Keratinocyte (primary cell): ENCODE measurements around the gene MGAT5. TPM values are rescaled to one million over a fixed set of nuclear protein-coding genes. Genes with fewer than 3 reads are reported as not detected.

Experiments used
- DNase-seq: peaks from one replicate; pipeline ENCODE4 v3.0.0-alpha.2; 2011; ENCODE audit warnings: low read depth, missing footprints, low spot score
- FAIRE-seq: peaks from 2 replicates; lab custom pipeline; 2011; peaks lifted over from hg19 to GRCh38; lab: Jason Lieb, UNC
- H2AFZ ChIP-seq: 2 replicates; pipeline ENCODE4 v1.6.0; 2012; ENCODE audit warnings: low read length, control low read depth, inconsistent platforms; ENCODE audit not compliant: control insufficient read depth
- H3K27ac ChIP-seq: 2 replicates; pipeline ENCODE4 v1.5.1; 2011; ENCODE audit warnings: low read length; ENCODE audit not compliant: control insufficient read depth, insufficient read depth
- H3K27me3 ChIP-seq: 3 replicates; pipeline ENCODE4 v1.6.0; 2011; ENCODE audit warnings: low read length; ENCODE audit not compliant: control insufficient read depth, insufficient read depth; ENCODE audit errors: extremely low read depth
- H3K36me3 ChIP-seq, 2 experiments: 2 replicates in 1 of 2; 3 replicates in 1 of 2; pipeline ENCODE4 v1.5.1; 2011; ENCODE audit warnings: low read length in 2 of 2, mild to moderate bottlenecking in 1 of 2; ENCODE audit not compliant: control insufficient read depth in 2 of 2, insufficient read depth in 2 of 2; ENCODE audit errors: extremely low read depth in 1 of 2
- H3K4me1 ChIP-seq: 3 replicates; pipeline ENCODE4 v1.5.1; 2011; ENCODE audit warnings: low read length; ENCODE audit not compliant: control insufficient read depth, insufficient read depth; ENCODE audit errors: extremely low read depth
- H3K4me2 ChIP-seq: 3 replicates; pipeline ENCODE4 v1.6.0; 2011; ENCODE audit warnings: low read depth, low read length; ENCODE audit not compliant: control insufficient read depth, insufficient read depth; ENCODE audit errors: extremely low read depth
- H3K4me3 ChIP-seq, 3 experiments: fragments of 200-600 bp in 1 of 3; sonication (generic) in 1 of 3; 2 replicates in 2 of 3; 3 replicates in 1 of 3; pipeline ENCODE4 v1.5.1; 2011 to 2016; ENCODE audit warnings: low read length in 3 of 3, mild to moderate bottlenecking in 3 of 3, control low read depth in 2 of 3, inconsistent platforms in 1 of 3, low read depth in 1 of 3, mixed read lengths in 1 of 3, mixed run types in 1 of 3, moderate library complexity in 1 of 3; ENCODE audit not compliant: control insufficient read depth in 2 of 3, insufficient read depth in 2 of 3; ENCODE audit errors: extremely low read depth in 1 of 3
- H3K79me2 ChIP-seq: 2 replicates; pipeline ENCODE4 v1.6.0; 2012; ENCODE audit warnings: low read length; ENCODE audit not compliant: control insufficient read depth, insufficient read depth
- H3K9ac ChIP-seq: 3 replicates; pipeline ENCODE4 v1.6.0; 2011; ENCODE audit warnings: low read length; ENCODE audit not compliant: control insufficient read depth, insufficient read depth; ENCODE audit errors: extremely low read depth
- H3K9me1 ChIP-seq: 3 replicates; pipeline ENCODE4 v1.6.0; 2011; ENCODE audit warnings: low read length; ENCODE audit not compliant: control insufficient read depth, insufficient read depth; ENCODE audit errors: extremely low read depth
- H3K9me3 ChIP-seq: 2 replicates; pipeline ENCODE4 v1.5.1; 2012; ENCODE audit warnings: low read depth, low read length; ENCODE audit not compliant: control insufficient read depth
- H4K20me1 ChIP-seq: 3 replicates; pipeline ENCODE4 v1.6.0; 2011; ENCODE audit warnings: low read length; ENCODE audit not compliant: control insufficient read depth, insufficient read depth; ENCODE audit errors: extremely low read depth
- EZH2 ChIP-seq: IDR thresholded peaks from one replicate; pipeline ENCODE4 v1.6.1; 2012; ENCODE audit warnings: inconsistent platforms, mild to moderate bottlenecking, low read length, moderate library complexity
- dilution Hi-C: fragments of 300-500 bp; cut with MboI; formaldehyde crosslinking; loops from one replicate; pipeline ENCODE4 v1.7.0; 2020; ENCODE audit warnings: low sequenced_read_pairs; ENCODE audit not compliant: extremely low pct_ligation_motif_present
- polyA plus RNA-seq, 5 experiments: library from polyadenylated mRNA; depleted of rRNA in 3 of 5; stranded (reverse) in 3 of 5; stranded (forward) in 1 of 5; unstranded in 1 of 5; fragments of >200 nt; gene quantifications; 1 replicate in 1 of 5; 2 replicates in 3 of 5; 3 replicates in 1 of 5; pipeline versions ENCODE4 v1.2.1 to v1.2.3, GENCODE V29; 2011 to 2012; ENCODE audit warnings: missing spikeins in 2 of 5, low read depth in 1 of 5, low replicate concordance in 1 of 5
- TF ChIP-seq, protein P1 (sequence below), 3 experiments: IDR thresholded peaks in 1 of 3; conservative IDR thresholded peaks in 1 of 3; optimal IDR thresholded peaks in 1 of 3; 2 replicates in 2 of 3; 3 replicates in 1 of 3; pipeline versions ENCODE3 to v1.5.1; 2011; ENCODE audit warnings: low read length in 3 of 3, mild to moderate bottlenecking in 3 of 3, moderate library complexity in 2 of 3, control low read depth in 1 of 3, inconsistent platforms in 1 of 3; ENCODE audit not compliant: insufficient read depth in 2 of 3; ENCODE audit errors: extremely low read depth in 1 of 3

The MGAT5 gene
- polyA plus RNA-seq, 1 donor (not counting 4 experiments of a cell fraction or from before 2014, with no cell fraction given) = 23.0 TPM

DNA sequence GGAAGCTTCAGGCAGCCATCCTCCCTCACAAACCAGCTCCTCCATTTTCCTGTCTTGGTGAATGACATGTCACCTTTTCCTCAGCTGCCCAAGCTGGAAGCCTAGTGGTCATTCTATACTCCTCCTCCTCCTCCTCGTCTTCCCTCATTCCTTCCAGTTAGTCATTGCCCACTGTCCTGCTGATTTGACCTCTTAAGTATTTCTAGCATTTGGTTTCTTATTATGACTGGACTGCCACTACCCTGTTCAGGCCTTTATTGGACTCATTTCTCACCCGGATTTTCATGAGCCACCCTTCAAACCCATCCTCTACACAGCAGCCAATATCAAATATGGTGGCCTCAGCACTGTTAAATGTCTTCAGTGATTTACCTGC is 21.9 kb upstream of the MGAT5 start:
- no peaks in the 10 kb centered on the region for H3K27me3 ChIP-seq
- no peak overlapping the region for H2AFZ ChIP-seq
- H3K79me2 ChIP-seq = peaks cover 25% of the 10 kb centered on the region
- H4K20me1 ChIP-seq = no peaks in the 10 kb centered on the region
- no peak overlapping the region for H3K4me2 ChIP-seq
- no peak for FAIRE-seq
- DNase-seq = no peak
- no peak overlapping the region for H3K27ac ChIP-seq
- H3K9ac ChIP-seq = no peak overlapping the region
- H3K4me3 ChIP-seq = no peak overlapping the region
- no peaks in the 10 kb centered on the region for H3K36me3 ChIP-seq
- H3K9me1 ChIP-seq = no peaks in the 10 kb centered on the region
- TF ChIP-seq, protein P1, sequence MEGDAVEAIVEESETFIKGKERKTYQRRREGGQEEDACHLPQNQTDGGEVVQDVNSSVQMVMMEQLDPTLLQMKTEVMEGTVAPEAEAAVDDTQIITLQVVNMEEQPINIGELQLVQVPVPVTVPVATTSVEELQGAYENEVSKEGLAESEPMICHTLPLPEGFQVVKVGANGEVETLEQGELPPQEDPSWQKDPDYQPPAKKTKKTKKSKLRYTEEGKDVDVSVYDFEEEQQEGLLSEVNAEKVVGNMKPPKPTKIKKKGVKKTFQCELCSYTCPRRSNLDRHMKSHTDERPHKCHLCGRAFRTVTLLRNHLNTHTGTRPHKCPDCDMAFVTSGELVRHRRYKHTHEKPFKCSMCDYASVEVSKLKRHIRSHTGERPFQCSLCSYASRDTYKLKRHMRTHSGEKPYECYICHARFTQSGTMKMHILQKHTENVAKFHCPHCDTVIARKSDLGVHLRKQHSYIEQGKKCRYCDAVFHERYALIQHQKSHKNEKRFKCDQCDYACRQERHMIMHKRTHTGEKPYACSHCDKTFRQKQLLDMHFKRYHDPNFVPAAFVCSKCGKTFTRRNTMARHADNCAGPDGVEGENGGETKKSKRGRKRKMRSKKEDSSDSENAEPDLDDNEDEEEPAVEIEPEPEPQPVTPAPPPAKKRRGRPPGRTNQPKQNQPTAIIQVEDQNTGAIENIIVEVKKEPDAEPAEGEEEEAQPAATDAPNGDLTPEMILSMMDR (optimal IDR thresholded peaks at IDR 0.05 in 1 of 3, IDR thresholded peaks at IDR 0.05 in 1 of 3, conservative IDR thresholded peaks at IDR 0.05 in 1 of 3; ENCODE audit: extremely low read depth in 1 of 3, insufficient read depth in 2 of 3, low read length in 3 of 3) = no peak
- TF ChIP-seq EZH2 = no peak
- dilution Hi-C loops = no loop called here
- H3K4me1 ChIP-seq = peaks cover 20% of the 10 kb centered on the region
- H3K9me3 ChIP-seq = no peaks in the 10 kb centered on the region

DNA sequence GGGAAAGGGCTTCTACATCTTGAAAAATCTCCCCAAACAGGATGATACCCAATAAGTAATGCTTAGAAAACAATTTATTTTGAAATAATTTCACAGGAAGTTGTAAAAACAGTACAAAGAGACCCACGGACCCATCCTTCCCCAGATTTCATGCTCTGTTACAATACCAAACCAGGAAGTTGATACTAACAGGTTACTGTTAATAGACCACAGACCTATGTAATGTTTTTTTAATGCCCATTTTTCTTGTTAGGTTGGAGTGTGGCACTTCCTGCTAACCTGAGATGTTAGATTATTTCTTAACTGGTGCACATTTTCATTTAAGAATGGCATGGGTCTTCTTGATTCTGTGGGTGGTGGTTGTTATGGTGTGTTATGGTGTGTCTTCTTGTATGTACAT is 21.4 kb upstream of the MGAT5 start:
- Histone ChIP-seq H3K4me2 (peak overlapping the region; percentile 24), H2AFZ (no peak overlapping the region), H3K9me3 (no peaks in the 10 kb centered on the region), H3K4me3 (no peak overlapping the region), H3K79me2 (peaks cover 24% of the 10 kb centered on the region), H3K36me3 (no peaks in the 10 kb centered on the region), H3K9ac (no peak overlapping the region), H4K20me1 (no peaks in the 10 kb centered on the region), H3K4me1 (peaks cover 20% of the 10 kb centered on the region), H3K27me3 (no peaks in the 10 kb centered on the region), H3K9me1 (no peaks in the 10 kb centered on the region), H3K27ac (no peak overlapping the region)
- TF ChIP-seq, protein P1 (optimal IDR thresholded peaks at IDR 0.05 in 1 of 3, IDR thresholded peaks at IDR 0.05 in 1 of 3, conservative IDR thresholded peaks at IDR 0.05 in 1 of 3; ENCODE audit: extremely low read depth in 1 of 3, insufficient read depth in 2 of 3, low read length in 3 of 3) = no peak
- TF ChIP-seq EZH2 = no peak
- dilution Hi-C loops = no loop called here
- FAIRE-seq = no peak
- DNase-seq = no peak
